CD4-positive, alpha-beta T cell treated with Interleukin-15 for 4 hours (primary cell): Measurements from ENCODE around the gene DENR.
A peak's percentile ranks its signal among the peaks of the same experiment; 100 is the strongest.
"Not testable (repeated sequence)": the region's sequence is repeated elsewhere in the genome, so short reads cannot be mapped to it uniquely, and the experiment has no call there.

Experiments
- DNase-seq: peaks from one replicate; pipeline ENCODE4 v3.0.0-alpha.2; 2020; ENCODE audit warnings: low spot score

The DENR gene, protein sequence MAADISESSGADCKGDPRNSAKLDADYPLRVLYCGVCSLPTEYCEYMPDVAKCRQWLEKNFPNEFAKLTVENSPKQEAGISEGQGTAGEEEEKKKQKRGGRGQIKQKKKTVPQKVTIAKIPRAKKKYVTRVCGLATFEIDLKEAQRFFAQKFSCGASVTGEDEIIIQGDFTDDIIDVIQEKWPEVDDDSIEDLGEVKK

DNA sequence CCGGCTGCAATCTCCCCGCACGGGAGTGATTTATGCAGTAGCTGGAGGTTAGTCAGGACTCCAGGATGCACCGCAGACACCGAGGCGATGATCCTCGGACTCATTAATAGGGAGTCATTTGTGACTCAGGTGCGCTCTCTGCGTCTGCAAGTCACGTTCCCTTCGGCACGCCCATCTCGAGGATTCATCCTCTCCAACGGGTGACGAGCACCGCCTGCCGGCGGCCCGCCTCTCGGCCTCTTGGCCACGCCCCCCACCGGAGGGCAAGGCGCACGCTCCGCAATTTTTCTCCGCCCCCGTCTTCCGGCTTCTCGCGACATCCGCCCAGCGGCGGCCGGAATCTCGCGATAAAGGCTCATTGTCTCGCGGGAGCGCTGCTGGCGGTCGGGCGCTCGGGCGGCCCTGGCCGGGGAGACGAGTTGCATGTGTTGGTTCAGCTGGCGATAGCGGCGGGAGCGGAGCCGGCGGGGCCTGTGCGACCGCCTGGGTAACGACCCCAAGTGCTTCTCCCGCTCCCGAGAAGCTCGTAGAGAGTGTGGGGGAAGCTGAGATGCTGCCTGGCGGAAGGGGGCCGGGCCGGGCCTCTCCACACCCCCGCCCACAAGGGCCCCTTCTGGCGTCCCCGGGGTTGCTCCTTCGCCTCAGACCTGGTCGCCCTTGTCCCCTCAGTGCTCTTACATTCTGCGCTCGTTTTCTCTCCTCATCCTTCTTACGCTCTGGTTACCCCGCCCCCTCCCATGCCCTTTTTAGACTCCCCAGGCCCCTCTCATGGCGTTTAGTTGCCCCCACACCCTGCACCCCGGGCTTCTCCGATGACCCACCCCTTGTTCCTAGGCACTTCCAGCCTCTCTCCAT lies at the start of gene DENR:
DENR (plus strand) TSS at position 361 of the 855 bp plus-strand sequence. CDS start 878 bp downstream, outside the sequence.
- peak; percentile 99 for DNase-seq

DNA sequence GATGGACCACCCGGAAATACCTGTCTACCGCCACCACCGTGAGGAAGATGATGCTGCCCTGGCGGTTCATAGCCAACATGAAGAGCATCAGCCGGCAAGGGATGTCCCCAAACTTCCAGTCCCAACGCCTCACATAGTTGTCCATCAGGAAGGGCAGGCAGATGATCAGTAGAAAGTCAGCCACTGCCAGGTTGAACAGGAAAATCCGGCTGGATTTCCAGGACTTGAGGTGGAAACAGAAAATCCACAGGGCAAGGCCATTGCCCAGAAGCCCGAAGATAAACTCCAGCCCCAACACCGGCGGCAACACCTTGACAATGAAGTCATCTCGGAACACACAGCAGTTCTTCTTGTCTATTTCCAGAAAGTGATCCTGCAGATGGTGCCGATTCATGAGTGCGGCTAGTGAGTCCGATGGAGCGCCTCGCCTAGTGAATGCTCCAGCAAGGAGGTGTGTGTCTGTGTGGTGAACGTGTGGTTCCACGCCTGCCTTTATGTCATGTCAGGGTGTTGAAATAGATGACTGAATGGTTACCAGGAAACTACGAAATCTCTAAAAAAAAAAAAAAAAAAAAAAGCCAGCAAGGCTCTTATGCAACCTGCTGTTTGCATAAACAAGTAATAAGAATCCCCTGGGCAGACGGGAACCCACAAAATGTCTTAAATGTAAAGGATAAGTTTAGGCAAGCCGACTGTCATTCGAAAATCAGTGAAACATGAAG lies 49.6 kb upstream of the DENR start, which contains the start of gene HCAR2:
HCAR2 (minus strand) TSS at position 468 of the 722 bp plus-strand sequence; CDS start at position 394, 74 bp downstream.
- not testable (repeated sequence) for DNase-seq

DNA sequence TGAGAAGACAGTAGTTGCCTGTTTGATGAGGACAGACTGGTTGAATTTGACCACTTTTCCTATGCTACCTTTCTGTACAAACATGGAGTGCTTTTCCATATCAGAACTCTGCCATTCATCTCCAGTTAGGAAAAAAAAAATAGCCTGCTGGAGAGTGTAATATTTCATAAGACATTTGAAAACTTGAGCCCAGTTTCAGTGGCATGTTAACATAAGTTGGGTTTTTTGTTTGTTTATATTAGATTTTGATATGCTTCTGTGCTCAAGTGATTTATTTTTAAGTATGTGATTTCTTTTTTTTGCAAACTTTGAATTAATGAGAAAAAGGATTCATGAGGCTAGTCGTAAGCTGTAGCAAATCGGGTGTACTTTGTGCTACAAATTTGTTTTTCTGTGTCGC lies 48.8 kb upstream of the DENR start:
- not testable (repeated sequence) for DNase-seq

DNA sequence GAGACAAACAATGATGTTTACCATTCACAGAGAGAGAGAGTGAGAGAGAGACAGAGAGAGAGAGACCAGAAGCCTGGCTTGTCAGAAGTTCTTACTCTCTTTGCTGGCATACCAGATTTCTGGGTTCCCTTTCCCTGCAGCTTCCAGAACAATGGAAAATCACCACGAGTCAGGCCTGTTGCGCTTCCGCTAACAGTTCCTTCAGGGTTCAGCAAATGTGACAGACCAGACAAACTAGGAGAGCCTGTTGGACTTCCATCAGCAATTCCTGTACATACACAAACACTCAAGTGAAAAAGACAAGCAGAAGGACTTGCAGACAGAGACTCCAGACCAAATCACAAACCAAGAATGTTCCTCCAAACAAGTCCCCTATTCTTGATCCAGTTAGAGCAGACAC lies 43.3 kb upstream of the DENR start:
- not testable (repeated sequence) for DNase-seq

DNA sequence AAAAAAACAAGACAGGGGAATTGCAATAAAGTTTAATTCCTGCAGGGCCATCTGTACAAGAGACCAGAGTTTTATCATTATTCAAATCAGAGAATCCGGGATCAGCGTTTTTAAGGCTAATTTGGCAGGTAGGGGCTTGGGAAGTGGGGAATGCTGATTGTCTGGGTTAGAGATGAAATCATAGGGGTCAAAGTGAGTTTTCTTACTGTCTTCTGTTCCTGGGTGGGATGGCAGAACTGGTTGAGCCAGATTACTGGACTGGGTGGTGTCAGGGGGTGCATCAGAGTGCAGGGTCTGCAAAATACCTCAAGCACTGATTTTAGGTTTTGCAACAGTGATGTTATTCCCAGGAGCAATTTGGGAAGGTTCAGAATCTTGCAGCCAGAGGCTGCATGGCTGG lies 42.3 kb upstream of the DENR start:
- DNase-seq: not testable (repeated sequence)

DNA sequence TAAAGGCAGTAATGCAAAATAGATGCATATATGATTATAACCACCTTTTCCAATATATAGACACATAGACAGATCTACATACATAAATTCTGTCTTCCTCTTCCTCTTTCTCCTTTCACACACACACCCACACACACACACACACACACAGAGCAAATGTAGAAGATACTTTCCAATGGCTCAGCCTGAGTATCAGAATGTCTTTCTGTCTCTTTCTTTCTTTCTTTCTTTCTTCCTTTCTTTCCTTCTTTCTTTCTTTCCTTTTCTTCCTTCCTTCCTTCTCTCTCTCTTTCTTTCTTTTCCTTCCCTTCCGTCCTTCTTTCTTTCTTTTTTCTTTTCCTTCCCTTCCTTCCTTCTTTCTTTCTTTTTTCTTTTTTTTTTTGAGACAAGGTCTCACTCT lies 41.4 kb upstream of the DENR start:
- DNase-seq: not testable (repeated sequence)

DNA sequence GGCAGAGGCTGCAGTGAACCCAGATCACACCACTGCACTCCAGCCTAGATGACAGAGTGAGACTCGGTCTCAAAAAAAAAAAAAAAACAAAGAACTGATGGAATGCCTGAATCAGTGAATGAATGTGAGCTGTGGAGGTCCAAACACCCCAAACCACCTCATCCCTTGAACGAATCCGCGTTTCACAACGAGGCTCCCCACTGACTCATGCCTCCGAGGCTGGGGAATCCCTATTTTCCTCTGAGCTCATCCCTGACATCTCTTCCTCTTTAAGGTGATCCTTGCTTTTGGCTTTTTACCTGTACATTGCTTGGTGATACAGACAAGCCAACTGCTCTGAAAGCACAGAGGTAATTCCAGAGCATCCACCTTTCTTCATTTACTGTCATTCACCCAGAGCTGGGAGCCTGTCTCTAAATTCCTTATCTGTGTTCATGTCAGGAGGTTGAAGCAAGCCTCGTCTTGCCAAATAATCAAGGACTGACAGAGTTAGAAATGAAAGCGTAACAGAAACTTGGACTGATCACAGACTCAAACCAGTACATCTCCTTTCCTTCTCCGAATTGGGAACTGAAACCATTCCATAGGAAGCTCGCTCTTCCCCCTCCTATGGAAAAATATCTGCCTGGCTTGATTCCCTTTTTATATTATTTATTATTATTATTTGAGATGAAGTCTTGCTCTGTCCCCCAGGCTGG lies 39.0 kb upstream of the DENR start:
- not testable (repeated sequence) for DNase-seq

DNA sequence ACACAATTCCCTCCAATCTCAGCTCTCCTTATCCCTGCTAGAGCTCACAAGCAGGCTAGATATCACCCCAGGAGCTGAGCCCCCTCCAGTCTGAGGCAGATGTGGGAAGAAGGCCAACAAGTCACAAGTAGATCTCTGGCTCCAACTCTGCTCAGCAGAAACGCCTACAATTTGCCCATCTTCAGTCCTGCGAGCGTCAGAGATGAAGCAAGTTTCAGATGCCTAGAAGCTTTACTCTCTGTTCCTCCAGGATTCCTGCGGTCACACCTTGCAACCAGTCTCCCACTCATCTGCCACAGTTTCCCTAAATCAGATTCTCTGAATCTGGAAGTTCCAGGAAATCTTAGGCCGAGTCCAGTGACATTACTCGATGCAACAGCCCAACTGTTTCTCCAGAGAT lies 37.4 kb upstream of the DENR start:
- DNase-seq: not testable (repeated sequence)

DNA sequence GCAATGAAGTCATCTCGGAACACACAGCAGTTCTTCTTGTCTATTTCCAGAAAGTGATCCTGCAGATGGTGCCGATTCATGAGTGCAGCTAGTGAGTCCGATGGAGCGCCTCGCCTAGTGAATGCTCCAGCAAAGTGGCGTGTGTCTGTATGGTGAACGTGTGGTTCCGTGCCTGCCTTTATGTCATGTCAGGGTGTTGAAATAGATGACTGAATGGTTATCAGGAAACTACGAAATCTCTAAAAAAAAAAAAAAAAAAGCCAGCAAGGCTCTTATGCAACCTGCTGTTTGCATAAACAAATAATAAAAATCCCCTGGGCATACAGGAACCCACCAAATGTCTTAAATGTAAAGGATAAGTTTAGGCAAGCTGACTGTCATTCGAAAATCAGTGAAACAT lies 36.0 kb upstream of the DENR start, which contains the start of gene HCAR3:
HCAR3 (minus strand) TSS at position 154 of the 400 bp plus-strand sequence; CDS start at position 80, 74 bp downstream.
- DNase-seq: not testable (repeated sequence)

DNA sequence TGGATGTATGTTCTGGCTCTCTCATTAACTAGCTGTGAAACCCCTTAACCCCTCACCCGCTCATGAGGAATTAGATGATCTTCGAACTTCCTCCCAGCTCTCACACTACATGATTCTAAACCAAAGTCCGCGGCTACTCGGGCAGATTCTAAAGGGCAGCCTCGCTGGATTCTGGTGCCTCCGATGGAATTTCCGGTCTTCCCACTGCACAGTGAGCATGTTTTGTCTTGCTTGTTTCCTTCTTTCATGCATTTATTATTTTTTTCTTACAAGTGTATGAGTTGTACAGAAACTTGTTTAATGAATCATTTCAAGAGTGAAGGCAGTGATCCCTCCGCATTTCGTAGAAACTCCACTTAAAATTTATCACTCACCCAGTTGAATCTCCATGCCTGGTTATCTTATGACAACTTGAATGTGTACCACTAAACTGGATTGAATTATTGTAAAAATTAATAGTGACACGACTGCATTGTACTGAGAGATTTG lies 31.5 kb upstream of the DENR start:
- no peak for DNase-seq

DNA sequence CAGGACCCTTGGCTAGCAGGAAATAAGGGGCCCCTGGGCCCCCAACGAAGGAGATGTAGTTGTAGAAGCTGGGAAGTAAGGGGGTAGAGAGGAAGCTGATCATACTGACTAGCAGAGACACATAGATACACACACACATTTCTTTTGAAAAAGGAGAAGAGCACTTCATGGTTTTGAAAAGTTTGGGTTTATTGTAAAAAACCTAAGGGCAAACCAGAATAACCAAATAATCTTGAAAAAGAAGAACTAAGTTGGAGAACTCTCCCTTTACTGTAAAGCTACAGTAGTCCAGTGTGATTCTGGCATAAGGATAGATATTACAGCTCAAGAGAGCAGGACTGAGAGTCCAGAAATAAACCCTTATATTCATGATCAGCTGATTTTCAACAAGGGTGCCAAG lies 30.2 kb upstream of the DENR start:
- DNase-seq: no peak

DNA sequence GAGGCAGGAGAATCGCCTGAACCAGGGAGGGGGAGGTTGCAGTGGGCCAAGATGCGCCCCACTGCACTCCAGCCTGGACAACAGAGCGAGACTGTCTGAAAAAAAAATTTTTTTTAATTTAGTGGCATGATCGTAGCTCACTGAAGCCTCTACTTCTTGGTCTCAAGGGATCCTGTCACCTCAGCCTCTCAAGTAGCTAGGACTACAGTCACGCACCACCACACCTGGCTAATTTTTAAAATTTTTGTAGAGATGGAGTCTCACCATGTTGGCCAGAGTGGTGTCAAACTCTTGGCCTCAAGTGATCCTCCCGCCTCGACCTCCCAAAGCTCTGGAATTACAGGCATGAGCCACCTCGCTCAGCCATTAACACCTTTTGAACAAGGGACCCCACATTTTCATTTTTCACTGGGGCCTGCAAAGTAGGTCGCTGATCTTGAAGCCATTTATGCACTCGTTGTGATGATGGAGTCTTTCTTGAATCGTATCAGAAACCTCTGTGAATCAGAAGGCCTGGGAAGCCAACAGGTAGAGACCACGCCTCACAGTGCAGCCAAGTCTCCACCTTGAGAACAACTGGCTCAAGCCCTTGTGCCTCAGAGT lies 27.9 kb upstream of the DENR start:
- DNase-seq: no peak

DNA sequence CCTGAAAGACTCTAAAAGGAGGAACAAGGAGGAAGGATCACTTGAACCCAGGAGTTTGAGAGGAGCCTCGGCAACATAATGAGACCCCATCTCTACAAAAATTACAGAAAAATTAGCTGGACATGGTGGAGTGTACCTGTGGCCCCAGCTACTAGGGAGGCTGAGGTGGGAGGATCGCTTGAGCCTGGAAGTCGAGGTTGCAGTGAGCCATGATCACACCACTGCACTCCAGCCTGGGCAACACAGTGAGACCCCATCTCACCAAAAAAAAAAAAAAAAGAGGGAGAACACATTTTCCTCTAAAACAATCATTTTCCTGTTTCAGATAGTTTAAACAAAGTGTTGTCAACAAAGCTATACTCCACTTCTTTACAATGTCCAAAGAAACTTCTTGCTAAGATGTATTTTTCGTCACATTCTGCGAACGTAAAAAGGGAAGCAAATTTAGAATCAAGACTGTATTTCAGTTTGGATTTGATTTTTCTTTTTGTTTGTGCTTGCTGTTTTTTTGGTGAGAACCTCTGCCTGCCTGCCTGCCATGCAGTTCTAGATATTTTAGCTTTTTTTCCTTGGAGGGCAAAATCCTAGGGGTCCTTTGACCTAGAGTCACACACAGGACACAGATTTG lies 27.1 kb upstream of the DENR start:
- DNase-seq: no peak

DNA sequence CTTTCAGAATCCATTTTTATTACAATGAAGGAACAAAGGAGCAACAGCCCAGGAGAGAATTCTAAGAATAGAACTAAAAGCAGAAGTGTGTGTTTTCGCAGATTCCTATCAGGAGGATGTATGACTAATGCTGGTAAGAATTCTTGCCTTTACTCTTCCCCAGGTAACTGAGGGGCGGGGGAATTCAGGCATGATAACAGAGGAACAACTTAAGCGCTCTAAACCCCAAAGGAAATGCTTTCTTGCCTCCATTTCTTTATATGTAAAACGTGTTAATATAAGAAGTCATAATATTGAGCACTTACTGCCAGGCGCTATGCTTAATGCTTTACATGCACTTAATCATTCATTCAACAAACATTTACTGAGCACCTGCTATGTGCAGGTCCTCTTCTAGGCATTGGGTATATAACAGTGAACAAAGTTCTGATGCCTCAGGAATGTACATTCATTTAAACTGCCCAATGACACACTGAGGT lies 26.5 kb upstream of the DENR start:
- peak; percentile 42 for DNase-seq

DNA sequence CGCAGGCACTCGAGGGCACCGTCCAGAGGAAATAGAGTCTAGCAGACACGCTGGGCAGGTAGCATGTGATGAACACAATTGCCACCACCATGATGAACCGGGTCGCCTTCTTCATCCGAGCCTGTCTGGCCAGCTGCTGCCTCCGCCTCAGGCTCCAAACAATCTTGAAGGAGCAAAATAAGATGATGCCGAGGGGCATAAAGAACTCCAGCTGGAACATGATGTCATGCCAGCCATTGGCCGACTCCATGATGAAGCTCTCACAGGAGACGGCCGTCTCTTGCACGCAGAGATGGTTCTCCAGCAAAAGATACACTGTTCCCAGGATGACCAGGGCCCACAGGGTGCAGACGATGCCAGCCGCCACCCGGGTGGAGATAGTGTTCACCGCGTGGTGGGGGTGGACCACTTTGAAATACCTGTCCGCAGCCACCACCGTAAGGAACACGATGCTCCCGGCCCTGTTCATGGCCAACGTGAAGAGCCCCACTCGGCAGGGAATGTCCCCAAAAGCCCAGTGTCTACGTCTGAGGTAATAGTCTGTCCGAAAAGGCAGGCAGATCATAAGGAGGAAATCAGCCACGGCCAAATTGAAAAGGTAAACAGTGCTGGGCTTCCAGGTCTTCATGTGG lies 22.9 kb upstream of the DENR start:
- no peak for DNase-seq

DNA sequence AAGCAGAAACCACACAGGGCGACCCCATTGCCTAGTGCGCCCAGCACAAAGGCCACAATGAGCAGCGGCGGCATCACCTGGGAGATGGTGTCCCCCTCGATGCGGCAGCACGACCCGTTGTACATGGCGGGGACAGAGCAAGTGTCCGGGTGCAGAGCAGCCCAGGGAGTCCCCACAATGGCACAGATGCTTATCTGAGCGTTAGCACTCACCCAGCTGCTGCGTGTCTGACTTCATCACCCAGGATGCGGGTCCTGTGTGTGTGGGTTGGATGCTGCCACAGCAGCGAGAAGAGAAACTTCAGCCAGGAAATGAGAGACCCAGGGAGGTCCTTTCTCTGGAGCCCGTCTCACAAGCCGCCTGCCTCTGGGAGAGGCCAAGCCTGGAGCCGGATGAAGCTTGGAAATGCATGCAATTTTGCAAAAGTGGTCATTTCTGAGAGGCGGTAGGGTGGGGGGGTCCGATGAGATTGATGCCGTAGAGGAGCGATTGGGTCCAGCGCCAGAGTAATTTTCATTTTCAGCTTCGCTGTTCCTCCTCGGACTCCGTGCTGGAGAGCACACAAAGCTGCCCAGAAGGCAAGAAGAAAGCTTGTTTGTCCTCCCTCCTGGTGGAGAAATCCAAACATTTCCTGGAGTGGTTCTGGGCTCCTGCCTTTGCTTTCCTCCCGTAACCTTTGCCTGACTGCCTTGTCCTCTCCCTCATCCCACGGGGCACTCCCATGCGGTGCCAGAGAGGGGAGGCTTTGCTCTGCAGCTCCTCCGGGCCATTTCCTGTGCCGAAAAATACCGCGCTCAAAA lies 22.2 kb upstream of the DENR start, which contains the start of gene HCAR1:
HCAR1 (minus strand) TSS at position 630 of the 800 bp plus-strand sequence; CDS start at position 125, 505 bp downstream.
- peak; percentile 17 for DNase-seq

DNA sequence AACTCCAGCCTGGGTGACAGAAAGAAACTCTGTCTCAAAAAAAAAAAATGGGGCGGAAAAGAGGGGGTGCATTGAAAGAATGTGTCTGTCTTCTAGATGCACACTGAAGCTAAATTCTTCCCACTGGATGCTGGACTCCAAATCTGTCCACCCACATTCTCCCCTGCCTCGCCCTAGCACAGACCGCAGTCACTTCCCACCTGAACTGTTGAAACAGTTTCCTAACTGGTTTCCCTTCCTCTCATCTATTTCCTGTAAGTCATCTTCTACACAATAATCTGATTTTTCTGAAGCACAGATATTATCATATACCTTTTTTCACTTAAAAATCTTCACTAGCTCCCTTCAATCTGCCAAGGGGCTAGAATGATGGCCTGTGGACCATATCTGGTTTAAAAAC lies 20.5 kb upstream of the DENR start:
- DNase-seq: no peak

DNA sequence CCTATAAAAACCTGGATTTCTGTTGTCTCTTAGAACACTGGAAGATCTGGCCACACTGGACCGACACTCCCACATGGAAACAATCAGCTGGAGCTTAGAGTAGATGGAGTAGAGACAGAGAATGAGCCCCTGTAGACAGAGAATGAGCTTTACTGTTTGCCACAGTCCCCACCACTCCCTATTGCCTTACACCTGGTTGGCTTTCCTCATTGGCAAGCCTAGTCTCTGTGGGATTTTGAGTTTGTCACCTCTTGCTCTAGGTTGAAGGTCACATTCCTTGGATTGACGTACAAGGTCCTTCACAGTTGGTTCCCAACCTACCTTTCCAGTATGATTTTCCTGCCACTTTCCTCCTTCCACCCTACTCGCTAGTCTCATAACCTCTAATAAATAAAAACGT lies 20.0 kb upstream of the DENR start:
- DNase-seq: no peak

DNA sequence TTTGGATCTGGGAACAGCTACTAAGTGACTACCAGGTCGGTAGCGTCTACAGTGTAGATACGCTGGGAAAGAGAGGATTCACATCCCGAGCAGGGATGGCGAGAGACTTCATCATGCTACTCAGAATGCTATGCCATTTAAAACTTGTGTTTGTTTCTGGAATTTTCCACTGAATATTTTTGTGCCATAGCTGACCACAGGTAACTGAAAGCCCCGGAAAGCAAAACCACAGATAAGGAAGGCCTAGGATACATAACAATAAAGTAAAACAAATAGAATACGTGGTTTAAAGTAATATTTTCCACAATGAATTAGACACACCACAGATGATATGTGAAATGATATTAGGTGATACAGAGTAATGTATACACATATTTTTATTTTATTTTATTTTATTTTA lies 14.1 kb upstream of the DENR start:
- no peak for DNase-seq
